Hepatocyte (in vitro differentiated cells): Measurements from ENCODE around the gene SLC2A8. TPM values are rescaled to one million over a fixed set of nuclear protein-coding genes. Genes with fewer than 3 reads are reported as not detected.

Source experiments
- DNase-seq: peaks from one replicate; pipeline ENCODE4 v3.0.0-alpha.2; 2016; ENCODE audit warnings: low spot score
- H2AFZ ChIP-seq: fragments of 200-600 bp; sonication (generic); 2 replicates; pipeline ENCODE4 v1.6.0; 2016; ENCODE audit warnings: antibody characterized with exemption, mild to moderate bottlenecking
- H3K27ac ChIP-seq: fragments of 200-600 bp; sonication (generic); 2 replicates; pipeline ENCODE4 v1.5.1; 2016; ENCODE audit warnings: mild to moderate bottlenecking
- H3K27me3 ChIP-seq: fragments of 200-600 bp; sonication (generic); 2 replicates; pipeline ENCODE4 v1.6.1; 2016
- H3K36me3 ChIP-seq: fragments of 200-600 bp; sonication (generic); replicated peaks from 2 replicates; pipeline ENCODE4 v1.5.1; 2016; ENCODE audit warnings: low read depth; ENCODE audit not compliant: insufficient read depth
- H3K4me1 ChIP-seq: fragments of 200-600 bp; sonication (generic); 2 replicates; pipeline ENCODE4 v1.5.1; 2016; ENCODE audit warnings: mild to moderate bottlenecking, moderate library complexity; ENCODE audit not compliant: insufficient read depth
- H3K4me2 ChIP-seq: fragments of 200-600 bp; sonication (generic); 2 replicates; pipeline ENCODE4 v1.6.0; 2016
- H3K4me3 ChIP-seq: fragments of 200-600 bp; sonication (generic); 2 replicates; pipeline ENCODE4 v1.5.1; 2016; ENCODE audit warnings: mild to moderate bottlenecking
- H3K79me2 ChIP-seq: fragments of 200-600 bp; sonication (generic); 2 replicates; pipeline ENCODE4 v1.6.0; 2017; ENCODE audit warnings: mild to moderate bottlenecking
- H3K9me2 ChIP-seq: fragments of 200-600 bp; sonication (generic); replicated peaks from 2 replicates; pipeline ENCODE4 v1.6.0; 2017; ENCODE audit warnings: mild to moderate bottlenecking; ENCODE audit not compliant: insufficient read depth
- H3K9me3 ChIP-seq: fragments of 200-600 bp; sonication (generic); 2 replicates; pipeline ENCODE4 v1.5.1; 2016; ENCODE audit warnings: low read depth, mild to moderate bottlenecking
- H4K20me1 ChIP-seq: fragments of 200-600 bp; sonication (generic); 2 replicates; pipeline ENCODE4 v1.6.0; 2016; ENCODE audit warnings: mild to moderate bottlenecking; ENCODE audit not compliant: insufficient read depth, poor library complexity, severe bottlenecking
- EZH2 ChIP-seq: fragments of 200-600 bp; sonication (generic); IDR thresholded peaks from 2 replicates; pipeline ENCODE4 v1.6.1; 2016; ENCODE audit warnings: antibody characterized with exemption, mild to moderate bottlenecking, borderline replicate concordance
- EZH2phosphoT487 ChIP-seq: fragments of 200-600 bp; sonication (generic); IDR thresholded peaks from one replicate; pipeline ENCODE4 v1.6.1; 2018; ENCODE audit warnings: antibody characterized with exemption, mild to moderate bottlenecking, low read depth, moderate library complexity; ENCODE audit not compliant: unreplicated experiment, severe bottlenecking
- WGBS: methylation state at CpG from one replicate; pipeline ENCODE4 v1.1.6; 2016; ENCODE audit warnings: low lambda C conversion rate; ENCODE audit errors: missing lambda C conversion rate; 5-methylcytosine and 5-hydroxymethylcytosine counted together
- polyA plus RNA-seq: library from polyadenylated mRNA; unstranded; fragments of >200 nt; fragmentation: Nextera tagmentation; extraction: Ambion mirVana; gene quantifications from 2 replicates; pipeline ENCODE4 v1.2.1, GENCODE V29; 2016
- total RNA-seq: library from RNA; depleted of rRNA; stranded (reverse); fragments of >200 nt; gene quantifications from 2 replicates; pipeline ENCODE4 v1.2.3, GENCODE V29; 2014
- TF ChIP-seq, protein P1 (sequence below): fragments of 200-600 bp; sonication (generic); IDR thresholded peaks from 2 replicates; pipeline ENCODE4 v1.5.1; 2016; ENCODE audit warnings: antibody characterized with exemption, mild to moderate bottlenecking; ENCODE audit not compliant: poor library complexity

Gene SLC2A8
- total and polyA plus RNA-seq, 2 experiments from 2014 or later = 91.7 to 145 TPM

GRCh38 chr9:127418037-127418471 is 21.1 kb downstream of the SLC2A8 start:
- WGBS = 58% methylated on average over 12 of the region's 12 CpGs
- no peak for DNase-seq
- TF ChIP-seq EZH2 = no peak
- TF ChIP-seq, protein P1, sequence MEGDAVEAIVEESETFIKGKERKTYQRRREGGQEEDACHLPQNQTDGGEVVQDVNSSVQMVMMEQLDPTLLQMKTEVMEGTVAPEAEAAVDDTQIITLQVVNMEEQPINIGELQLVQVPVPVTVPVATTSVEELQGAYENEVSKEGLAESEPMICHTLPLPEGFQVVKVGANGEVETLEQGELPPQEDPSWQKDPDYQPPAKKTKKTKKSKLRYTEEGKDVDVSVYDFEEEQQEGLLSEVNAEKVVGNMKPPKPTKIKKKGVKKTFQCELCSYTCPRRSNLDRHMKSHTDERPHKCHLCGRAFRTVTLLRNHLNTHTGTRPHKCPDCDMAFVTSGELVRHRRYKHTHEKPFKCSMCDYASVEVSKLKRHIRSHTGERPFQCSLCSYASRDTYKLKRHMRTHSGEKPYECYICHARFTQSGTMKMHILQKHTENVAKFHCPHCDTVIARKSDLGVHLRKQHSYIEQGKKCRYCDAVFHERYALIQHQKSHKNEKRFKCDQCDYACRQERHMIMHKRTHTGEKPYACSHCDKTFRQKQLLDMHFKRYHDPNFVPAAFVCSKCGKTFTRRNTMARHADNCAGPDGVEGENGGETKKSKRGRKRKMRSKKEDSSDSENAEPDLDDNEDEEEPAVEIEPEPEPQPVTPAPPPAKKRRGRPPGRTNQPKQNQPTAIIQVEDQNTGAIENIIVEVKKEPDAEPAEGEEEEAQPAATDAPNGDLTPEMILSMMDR = peak; percentile 19
- no peaks in the 10 kb centered on the region for H4K20me1 ChIP-seq
- no peak overlapping the region for H3K27ac ChIP-seq
- no peaks in the 10 kb centered on the region for H3K36me3 ChIP-seq
- H3K4me3 ChIP-seq = no peak overlapping the region
- H3K79me2 ChIP-seq = peaks cover 21% of the 10 kb centered on the region
- peaks cover 17% of the 10 kb centered on the region for H3K4me1 ChIP-seq
- no peaks in the 10 kb centered on the region for H3K27me3 ChIP-seq
- no peak overlapping the region for H3K4me2 ChIP-seq
- no peak overlapping the region for H2AFZ ChIP-seq
- no peaks in the 10 kb centered on the region for H3K9me3 ChIP-seq
- H3K9me2 ChIP-seq = no peaks in the 10 kb centered on the region

GRCh38 chr9:127419348-127419747 is 22.4 kb downstream of the SLC2A8 start:
- DNase-seq = no peak
- Histone ChIP-seq H3K4me1 (peaks cover 18% of the 10 kb centered on the region), H3K27me3 (no peaks in the 10 kb centered on the region), H3K27ac (peak overlapping the region; percentile 12), H3K79me2 (peaks cover 24% of the 10 kb centered on the region), H4K20me1 (no peaks in the 10 kb centered on the region), H3K4me2 (no peak overlapping the region), H2AFZ (no peak overlapping the region), H3K36me3 (no peaks in the 10 kb centered on the region), H3K4me3 (no peak overlapping the region), H3K9me2 (no peaks in the 10 kb centered on the region), H3K9me3 (no peaks in the 10 kb centered on the region)
- TF ChIP-seq EZH2 (no peak), EZH2phosphoT487 (no peak)
- TF ChIP-seq, protein P1 = no peak
- 83% methylated on average over 6 of the region's 6 CpGs for WGBS

DNA sequence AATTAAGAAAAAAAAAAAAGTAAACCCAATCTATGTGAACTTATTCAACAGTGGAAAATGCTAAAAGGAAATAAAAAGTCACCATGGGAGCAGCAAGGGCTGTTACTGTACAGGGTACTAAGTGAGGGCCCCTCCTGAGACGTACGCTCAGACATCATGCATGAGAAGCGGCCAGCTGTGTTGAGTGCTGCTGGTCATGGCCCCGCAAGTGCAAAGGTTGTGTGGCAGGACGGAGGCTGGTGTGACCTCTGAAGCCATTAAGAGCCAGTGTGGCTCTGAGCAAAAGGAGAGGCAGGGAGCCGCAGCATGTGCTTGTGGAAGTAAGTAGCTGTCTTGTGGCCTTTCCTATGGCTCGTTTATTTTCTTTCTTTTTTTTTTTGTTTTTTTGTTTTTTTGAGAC is 24.1 kb downstream of the SLC2A8 start:
- peaks cover 38% of the 10 kb centered on the region for H3K79me2 ChIP-seq
- no peaks in the 10 kb centered on the region for H3K9me3 ChIP-seq
- no peaks in the 10 kb centered on the region for H3K27me3 ChIP-seq
- no peak for DNase-seq
- H3K4me1 ChIP-seq = peaks cover 22% of the 10 kb centered on the region
- H3K36me3 ChIP-seq = no peaks in the 10 kb centered on the region
- H3K4me3 ChIP-seq = no peak overlapping the region
- peak overlapping the region; percentile 23 for H3K27ac ChIP-seq
- no peaks in the 10 kb centered on the region for H4K20me1 ChIP-seq
- TF ChIP-seq EZH2phosphoT487 (no peak), EZH2 (no peak)
- TF ChIP-seq, protein P1 = no peak
- no peak overlapping the region for H3K4me2 ChIP-seq
- H2AFZ ChIP-seq = no peak overlapping the region
- H3K9me2 ChIP-seq = no peaks in the 10 kb centered on the region
- 88% methylated on average over 7 of the region's 7 CpGs for WGBS
